CD4-positive, alpha-beta T cell (primary cell): ENCODE results near the gene SPECC1L. TPM values are rescaled to one million over a fixed set of nuclear protein-coding genes. Genes with fewer than 3 reads are reported as not detected.
A peak's percentile ranks its signal among the peaks of the same experiment; 100 is the strongest.

ENCODE experiments used
- ATAC-seq: fragments of 200-7000 bp; cut with Tn5 transposase; one replicate; pipeline ENCODE4 v1.10.0; 2022; ENCODE audit warnings: mild to moderate bottlenecking; ENCODE audit not compliant: poor library complexity
- CTCF ChIA-PET: fragments of 350-600 bp; sonication (Branson Sonifier 250); formaldehyde crosslinking; loops from one replicate; lab custom pipeline; 2021; ENCODE audit warnings: antibody characterized with exemption, inconsistent platforms; lab: Charles Lee
- POLR2A ChIA-PET: fragments of 350-600 bp; sonication (Branson Sonifier 250); formaldehyde crosslinking; loops from one replicate; lab custom pipeline; 2021; ENCODE audit warnings: antibody characterized with exemption, inconsistent platforms; lab: Charles Lee
- DNase-seq, 14 experiments: peaks; one replicate each; pipeline ENCODE4 v3.0.0-alpha.2; 2013 to 2020; ENCODE audit warnings: mixed read lengths in 2 of 14
- H3K27ac ChIP-seq, 2 donors: one replicate each; pipeline versions ENCODE4 v1.5.1 to v1.7.0; 2013; ENCODE audit warnings: low read length in 2 of 2, low read depth in 1 of 2, mild to moderate bottlenecking in 1 of 2
- H3K27me3 ChIP-seq, 2 experiments: 1 replicate in 1 of 2; 2 replicates in 1 of 2; pipeline versions ENCODE4 v1.6.1 to v1.7.0; 2013; ENCODE audit warnings: low read length in 2 of 2, control low read depth in 1 of 2, mild to moderate bottlenecking in 1 of 2, moderate library complexity in 1 of 2; ENCODE audit not compliant: insufficient read depth in 2 of 2, control insufficient read depth in 1 of 2
- H3K36me3 ChIP-seq: one replicate; pipeline ENCODE4 v1.6.1; 2013; ENCODE audit warnings: low read length, control low read depth; ENCODE audit not compliant: insufficient read depth
- H3K4me1 ChIP-seq: one replicate; pipeline ENCODE4 v1.6.1; 2013; ENCODE audit warnings: low read length, control low read depth; ENCODE audit not compliant: insufficient read depth
- H3K4me3 ChIP-seq: one replicate; pipeline ENCODE4 v1.5.1; 2013; ENCODE audit warnings: mild to moderate bottlenecking, low read length, moderate library complexity
- H3K9me3 ChIP-seq, 2 experiments: 1 replicate in 1 of 2; 2 replicates in 1 of 2; pipeline versions ENCODE4 v1.6.1 to v1.7.0; 2013; ENCODE audit warnings: low read length in 2 of 2, mild to moderate bottlenecking in 2 of 2, control low read depth in 1 of 2, moderate library complexity in 1 of 2; ENCODE audit not compliant: control insufficient read depth in 1 of 2, insufficient read depth in 1 of 2
- H3K27ac Mint-ChIP-seq: one replicate; pipeline ENCODE4 v1.8.0; 2020; ENCODE audit warnings: mixed read lengths
- H3K27me3 Mint-ChIP-seq: one replicate; pipeline ENCODE4 v1.8.0; 2021; ENCODE audit warnings: mixed read lengths
- H3K36me3 Mint-ChIP-seq: one replicate; pipeline ENCODE4 v1.8.0; 2021; ENCODE audit warnings: low read depth, mixed read lengths
- H3K4me1 Mint-ChIP-seq: one replicate; pipeline ENCODE4 v1.8.0; 2021; ENCODE audit warnings: low read depth, mixed read lengths
- H3K4me3 Mint-ChIP-seq: one replicate; pipeline ENCODE4 v1.8.0; 2020; ENCODE audit warnings: mild to moderate bottlenecking, mixed read lengths
- H3K9me3 Mint-ChIP-seq: one replicate; pipeline ENCODE4 v1.8.0; 2020; ENCODE audit warnings: mixed read lengths
- CTCF ChIP-seq: fragments of 200-600 bp; IDR thresholded peaks from one replicate; pipeline ENCODE4 v1.8.0; 2022; ENCODE audit warnings: antibody characterized with exemption, mild to moderate bottlenecking
- intact Hi-C, 2 experiments: fragments of 100-400 bp; cut with DNase I in 1 of 2; cut with micrococcal nuclease in 1 of 2; formaldehyde crosslinking; loops; one replicate each; pipeline versions ENCODE4 v1.15.1 to v1.9.0; 2023 to 2025; cut with DNase I, micrococcal nuclease
- total RNA-seq, 174 experiments: library from RNA in 2 of 174; stranded (reverse) in 2 of 174; gene quantifications; one replicate each; pipeline ENCODE4 v1.2.3 and lab custom pipeline; 2021 to 2026

Gene SPECC1L
- total RNA-seq, 2 experiments from 2014 or later: 27.5 to 31.8 TPM

GRCh38 chr22:24431309-24432034, 160.8 kb downstream of the SPECC1L start:
- intact Hi-C loops: loop anchor here in 1 of 2 experiments (10.0 kb wide), 1 partner anchor 517 kb away; no protein-coding TSS in a partner anchor
- ChIA-PET CTCF (interaction anchor here (1.8 kb wide), 1 partner anchor 8 kb away, joined by 4 read pairs; no protein-coding TSS in a partner anchor), POLR2A (no interaction called here)
- H3K36me3 Mint-ChIP-seq: peaks cover 36% of the 10 kb centered on the region
- DNase-seq: no peak
- Histone ChIP-seq H3K9me3 (no peaks in the 10 kb centered on the region), H3K27me3 (no peaks in the 10 kb centered on the region), H3K36me3 (peaks cover 35% of the 10 kb centered on the region), H3K4me3 (no peak overlapping the region), H3K4me1 (peaks cover 97% of the 10 kb centered on the region), H3K27ac (peak overlapping the region; percentile 58 to 98)
- peak overlapping the region; percentile 65 for H3K4me3 Mint-ChIP-seq
- no peaks in the 10 kb centered on the region for H3K27me3 Mint-ChIP-seq
- H3K27ac Mint-ChIP-seq: peak overlapping the region; percentile 92
- no peak for TF ChIP-seq CTCF
- peaks cover 96% of the 10 kb centered on the region for H3K4me1 Mint-ChIP-seq
- no peaks in the 10 kb centered on the region for H3K9me3 Mint-ChIP-seq
- ATAC-seq: no peak

GRCh38 chr22:24432059-24432853, 161.6 kb downstream of the SPECC1L start:
- peaks cover 97% of the 10 kb centered on the region for H3K4me1 ChIP-seq
- peaks cover 41% of the 10 kb centered on the region for H3K36me3 ChIP-seq
- TF ChIP-seq CTCF: no peak
- no peak overlapping the region for H3K4me3 ChIP-seq
- Mint-ChIP-seq H3K4me1 (peaks cover 96% of the 10 kb centered on the region), H3K9me3 (no peaks in the 10 kb centered on the region), H3K36me3 (peaks cover 42% of the 10 kb centered on the region), H3K27ac (peak overlapping the region; percentile 92), H3K27me3 (no peaks in the 10 kb centered on the region), H3K4me3 (peak overlapping the region; percentile 65)
- POLR2A ChIA-PET: no interaction called here
- peak overlapping the region; percentile 58 to 98 for H3K27ac ChIP-seq
- H3K27me3 ChIP-seq: no peaks in the 10 kb centered on the region
- ATAC-seq (no peak), DNase-seq (peak in 1 of 14 experiments; percentile 34)
- intact Hi-C loops: loop anchor here in 1 of 2 experiments (10.0 kb wide), 1 partner anchor 517 kb away; no protein-coding TSS in a partner anchor
- no peaks in the 10 kb centered on the region for H3K9me3 ChIP-seq
- CTCF ChIA-PET: interaction anchor here (1.8 kb wide), 1 partner anchor 8 kb away, joined by 4 read pairs; no protein-coding TSS in a partner anchor

- Mint-ChIP-seq H3K36me3 (peaks cover 43% of the 10 kb centered on the region), H3K4me3 (no peak overlapping the region), H3K9me3 (no peaks in the 10 kb centered on the region), H3K4me1 (peaks cover 96% of the 10 kb centered on the region), H3K27me3 (no peaks in the 10 kb centered on the region), H3K27ac (peak overlapping the region; percentile 92)
- CTCF ChIA-PET: interaction anchor here (1.8 kb wide), 1 partner anchor 9 kb away, joined by 4 read pairs; no protein-coding TSS in a partner anchor
- Histone ChIP-seq H3K4me3 (no peak overlapping the region), H3K9me3 (no peaks in the 10 kb centered on the region), H3K4me1 (peaks cover 96% of the 10 kb centered on the region), H3K27ac (peak overlapping the region; percentile 66 to 98), H3K27me3 (no peaks in the 10 kb centered on the region), H3K36me3 (peaks cover 41% of the 10 kb centered on the region)
- intact Hi-C loops: loop anchor here in 1 of 2 experiments (10.0 kb wide), 1 partner anchor 518 kb away; no protein-coding TSS in a partner anchor
- no peak for ATAC-seq
- TF ChIP-seq CTCF: no peak
- POLR2A ChIA-PET: no interaction called here
- DNase-seq: no peak
Measured at GRCh38 chr22:24433001-24433827, 162.6 kb downstream of the SPECC1L start.
